ENCODE measurements around the gene UTF1.

UTF1 gene

GRCh38 chr10:133189726-133190125 lies 40.3 kb upstream of the UTF1 start:
- no peak overlapping the region for H3K4me3 ChIP-seq (ENCODE audit: low read depth, low read length)

GRCh38 chr10:133190225-133190624 lies 39.8 kb upstream of the UTF1 start:
- H3K4me3 ChIP-seq (ENCODE audit: low read depth, low read length), result no peak overlapping the region
- no peak for TF ChIP-seq CTCF (IDR thresholded peaks at IDR 0.05; ENCODE audit: borderline replicate concordance, insufficient read depth, low read depth, low read length)

More at GRCh38 chr10:133189726-133190125, 40.3 kb upstream of the UTF1 start:
- no peak for TF ChIP-seq CTCF (IDR thresholded peaks at IDR 0.05; ENCODE audit: borderline replicate concordance, insufficient read depth, low read depth, low read length)

GRCh38 chr10:133191651-133192050 lies 38.4 kb upstream of the UTF1 start:
- no peak for TF ChIP-seq CTCF (IDR thresholded peaks at IDR 0.05; ENCODE audit: borderline replicate concordance, insufficient read depth, low read depth, low read length)
- H3K4me3 ChIP-seq (ENCODE audit: low read depth, low read length), result no peak overlapping the region

- no peak overlapping the region for H3K4me3 ChIP-seq (ENCODE audit: low read depth, low read length)
- TF ChIP-seq CTCF (IDR thresholded peaks at IDR 0.05; ENCODE audit: borderline replicate concordance, insufficient read depth, low read depth, low read length), result no peak
These were observed 35.9 kb upstream of the UTF1 start for GRCh38 chr10:133194151-133194550.

- H3K4me3 ChIP-seq (ENCODE audit: low read depth, low read length), result no peak overlapping the region
- TF ChIP-seq CTCF (IDR thresholded peaks at IDR 0.05; ENCODE audit: borderline replicate concordance, insufficient read depth, low read depth, low read length), result no peak
These were observed 34.9 kb upstream of the UTF1 start for GRCh38 chr10:133195096-133195495.

GRCh38 chr10:133195611-133196010 lies 34.4 kb upstream of the UTF1 start:
- H3K4me3 ChIP-seq (ENCODE audit: low read depth, low read length), result no peak overlapping the region

More at GRCh38 chr10:133195611-133196010, 34.4 kb upstream of the UTF1 start:
- no peak for TF ChIP-seq CTCF (IDR thresholded peaks at IDR 0.05; ENCODE audit: borderline replicate concordance, insufficient read depth, low read depth, low read length)

Measured in GM12875 (cell line).